Loucy (cell line): ENCODE data around the gene MAP3K20.

ENCODE experiments used
- CTCF ChIP-seq: fragments of 200-600 bp; sonication (generic); conservative IDR thresholded peaks from 2 replicates; pipeline ENCODE4 v1.5.1; 2014; ENCODE audit warnings: mild to moderate bottlenecking, antibody characterized with exemption, low read length
- EZH2phosphoT487 ChIP-seq: fragments of 200-600 bp; IDR thresholded peaks from 2 replicates; pipeline ENCODE4 v1.6.1; 2018; ENCODE audit warnings: antibody characterized with exemption, mild to moderate bottlenecking, moderate library complexity, borderline replicate concordance

GRCh38 chr2:173053043-173053699 lies 22.5 kb upstream of the MAP3K20 start:
- no peak for TF ChIP-seq CTCF
- no peak for TF ChIP-seq EZH2phosphoT487
